ENCODE data around the gene OLFML1. TPM values are rescaled to one million over a fixed set of nuclear protein-coding genes. Genes with fewer than 3 reads are reported as not detected.

The OLFML1 gene
- total RNA-seq, 1 experiment from 2014 or later: not detected

GRCh38 chr11:7558046-7558445, 72.7 kb downstream of the OLFML1 start:
- no peaks in the 10 kb centered on the region for H3K27me3 Mint-ChIP-seq (ENCODE audit: unreplicated experiment)
- H3K9me3 Mint-ChIP-seq (ENCODE audit: low read depth, unreplicated experiment): no peaks in the 10 kb centered on the region
- no TSS peak for BruUV-seq (replicated peaks)
- H3K36me3 Mint-ChIP-seq (ENCODE audit: insufficient read depth, unreplicated experiment): no peaks in the 10 kb centered on the region
- no peaks in the 10 kb centered on the region for H3K4me1 Mint-ChIP-seq (ENCODE audit: low read depth, unreplicated experiment)
- DNase-seq: no peak
- CTCF ChIA-PET: no interaction called here
- no peak for TF ChIP-seq CTCF (IDR thresholded peaks at IDR 0.05; ENCODE audit: unreplicated experiment)
- no peak overlapping the region for H3K4me3 Mint-ChIP-seq (ENCODE audit: low read depth, unreplicated experiment)
- intact Hi-C loops (cut with micrococcal nuclease; ENCODE audit: unreplicated experiment): no loop called here
- H3K27ac Mint-ChIP-seq (ENCODE audit: unreplicated experiment): no peak overlapping the region

- TF ChIP-seq CTCF (IDR thresholded peaks at IDR 0.05; ENCODE audit: unreplicated experiment): no peak
- CTCF ChIA-PET: interaction anchor here (1.1 kb wide), 1 partner anchor 12 kb away, joined by 3 read pairs; no protein-coding TSS in a partner anchor
- Mint-ChIP-seq H3K27me3 (ENCODE audit: unreplicated experiment) (no peaks in the 10 kb centered on the region), H3K4me3 (ENCODE audit: low read depth, unreplicated experiment) (no peak overlapping the region), H3K9me3 (ENCODE audit: low read depth, unreplicated experiment) (no peaks in the 10 kb centered on the region), H3K36me3 (ENCODE audit: insufficient read depth, unreplicated experiment) (no peaks in the 10 kb centered on the region), H3K4me1 (ENCODE audit: low read depth, unreplicated experiment) (no peaks in the 10 kb centered on the region), H3K27ac (ENCODE audit: unreplicated experiment) (no peak overlapping the region)
- intact Hi-C loops (cut with micrococcal nuclease; ENCODE audit: unreplicated experiment): no loop called here
- no peak for DNase-seq
- no TSS peak for BruUV-seq (replicated peaks)
Observed at GRCh38 chr11:7559398-7560283, 74.3 kb downstream of the OLFML1 start.

Other genes with a start within 250 kb of the OLFML1 start
- not detected in 2 replicates for gene SYT9, start 233.6 kb upstream of the OLFML1 start, total RNA-seq (2022)
- gene PPFIBP2, start 28.5 kb downstream of the OLFML1 start, total RNA-seq (2022): 28.5 and 51.8 TPM in 2 replicates
- gene CYB5R2, start 188.0 kb downstream of the OLFML1 start, total RNA-seq (2022): 15.3 and 23.0 TPM in 2 replicates
- not detected in 2 replicates for gene OVCH2, start 221.0 kb downstream of the OLFML1 start, total RNA-seq (2022)